ENCODE measurements around the gene FKBP3. TPM values are rescaled to one million over a fixed set of nuclear protein-coding genes. Genes with fewer than 3 reads are reported as not detected.

Gene FKBP3
- total and polyA plus RNA-seq, 2 of the 4 experiments (the other 2 are of a cell fraction): 8.6 to 45.3 TPM

DNA sequence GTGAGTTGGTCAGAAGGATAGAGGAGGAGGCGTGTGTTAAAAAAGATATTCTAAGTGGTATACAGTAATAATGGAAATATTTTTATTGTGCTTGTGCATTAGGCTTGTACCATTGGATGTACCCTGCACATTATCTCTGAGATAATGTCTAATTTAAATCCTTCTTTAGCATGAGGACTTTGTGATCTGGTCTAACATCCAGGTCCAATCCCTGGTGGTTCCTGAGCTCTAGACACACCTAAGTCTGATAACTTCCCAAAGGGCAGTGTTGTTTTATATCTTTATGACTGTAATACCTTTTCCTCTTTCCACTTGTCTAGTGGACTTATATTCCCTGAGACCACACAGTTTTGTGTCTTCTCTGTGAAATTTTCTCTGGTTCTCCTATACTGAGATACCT, 29.7 kb downstream of the FKBP3 start:
- dilution Hi-C loops (cut with HindIII; ENCODE audit: low sequenced_read_pairs, unreplicated experiment) (no loop called here), in situ Hi-C loops (cut with MboI; ENCODE audit: low sequenced_read_pairs) (no loop called here), intact Hi-C loops (cut with micrococcal nuclease) (no loop called here)
- TF ChIP-seq MXI1 (IDR thresholded peaks at IDR 0.05; ENCODE audit: borderline replicate concordance, low read depth, low read length) (no peak), RAD21 (IDR thresholded peaks at IDR 0.05; ENCODE audit: low read length) (no peak), CHD1 (IDR thresholded peaks at IDR 0.05; ENCODE audit: low read depth, low read length) (no peak), MAZ (IDR thresholded peaks at IDR 0.05; ENCODE audit: borderline replicate concordance, low read depth, low read length) (no peak), SMC3 (IDR thresholded peaks at IDR 0.05; ENCODE audit: low read depth, low read length) (no peak), BHLHE40 (IDR thresholded peaks at IDR 0.05; ENCODE audit: low read depth, low read length) (no peak), MAFK (IDR thresholded peaks at IDR 0.05; ENCODE audit: low read depth, low read length) (no peak), RFX5 (IDR thresholded peaks at IDR 0.05; ENCODE audit: low read depth, low read length) (no peak), FOS (IDR thresholded peaks at IDR 0.05; ENCODE audit: low read depth, low read length) (no peak), NFE2L2 (IDR thresholded peaks at IDR 0.05; ENCODE audit: low read depth, low read length) (no peak), CEBPB (IDR thresholded peaks at IDR 0.05; ENCODE audit: low read depth, low read length) (no peak), POLR2A (IDR thresholded peaks at IDR 0.05; ENCODE audit: low read depth, low read length) (no peak), RCOR1 (IDR thresholded peaks at IDR 0.05; ENCODE audit: insufficient replicate concordance, low read length) (no peak)
- TF ChIP-seq, protein P1, sequence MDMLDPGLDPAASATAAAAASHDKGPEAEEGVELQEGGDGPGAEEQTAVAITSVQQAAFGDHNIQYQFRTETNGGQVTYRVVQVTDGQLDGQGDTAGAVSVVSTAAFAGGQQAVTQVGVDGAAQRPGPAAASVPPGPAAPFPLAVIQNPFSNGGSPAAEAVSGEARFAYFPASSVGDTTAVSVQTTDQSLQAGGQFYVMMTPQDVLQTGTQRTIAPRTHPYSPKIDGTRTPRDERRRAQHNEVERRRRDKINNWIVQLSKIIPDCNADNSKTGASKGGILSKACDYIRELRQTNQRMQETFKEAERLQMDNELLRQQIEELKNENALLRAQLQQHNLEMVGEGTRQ (IDR thresholded peaks at IDR 0.05; ENCODE audit: low read depth, low read length): no peak
- TF ChIP-seq, protein P2, sequence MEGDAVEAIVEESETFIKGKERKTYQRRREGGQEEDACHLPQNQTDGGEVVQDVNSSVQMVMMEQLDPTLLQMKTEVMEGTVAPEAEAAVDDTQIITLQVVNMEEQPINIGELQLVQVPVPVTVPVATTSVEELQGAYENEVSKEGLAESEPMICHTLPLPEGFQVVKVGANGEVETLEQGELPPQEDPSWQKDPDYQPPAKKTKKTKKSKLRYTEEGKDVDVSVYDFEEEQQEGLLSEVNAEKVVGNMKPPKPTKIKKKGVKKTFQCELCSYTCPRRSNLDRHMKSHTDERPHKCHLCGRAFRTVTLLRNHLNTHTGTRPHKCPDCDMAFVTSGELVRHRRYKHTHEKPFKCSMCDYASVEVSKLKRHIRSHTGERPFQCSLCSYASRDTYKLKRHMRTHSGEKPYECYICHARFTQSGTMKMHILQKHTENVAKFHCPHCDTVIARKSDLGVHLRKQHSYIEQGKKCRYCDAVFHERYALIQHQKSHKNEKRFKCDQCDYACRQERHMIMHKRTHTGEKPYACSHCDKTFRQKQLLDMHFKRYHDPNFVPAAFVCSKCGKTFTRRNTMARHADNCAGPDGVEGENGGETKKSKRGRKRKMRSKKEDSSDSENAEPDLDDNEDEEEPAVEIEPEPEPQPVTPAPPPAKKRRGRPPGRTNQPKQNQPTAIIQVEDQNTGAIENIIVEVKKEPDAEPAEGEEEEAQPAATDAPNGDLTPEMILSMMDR (conservative IDR thresholded peaks at IDR 0.05; ENCODE audit: low read depth, low read length): no peak
- TF ChIP-seq, protein P3, sequence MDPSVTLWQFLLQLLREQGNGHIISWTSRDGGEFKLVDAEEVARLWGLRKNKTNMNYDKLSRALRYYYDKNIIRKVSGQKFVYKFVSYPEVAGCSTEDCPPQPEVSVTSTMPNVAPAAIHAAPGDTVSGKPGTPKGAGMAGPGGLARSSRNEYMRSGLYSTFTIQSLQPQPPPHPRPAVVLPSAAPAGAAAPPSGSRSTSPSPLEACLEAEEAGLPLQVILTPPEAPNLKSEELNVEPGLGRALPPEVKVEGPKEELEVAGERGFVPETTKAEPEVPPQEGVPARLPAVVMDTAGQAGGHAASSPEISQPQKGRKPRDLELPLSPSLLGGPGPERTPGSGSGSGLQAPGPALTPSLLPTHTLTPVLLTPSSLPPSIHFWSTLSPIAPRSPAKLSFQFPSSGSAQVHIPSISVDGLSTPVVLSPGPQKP (IDR thresholded peaks at IDR 0.05; ENCODE audit: borderline replicate concordance, low read depth, low read length): no peak
- H3K23ac ChIP-seq (ENCODE audit: low read depth, low read length): no peak overlapping the region
- no peaks in the 10 kb centered on the region for H3K9me1 ChIP-seq (ENCODE audit: insufficient read depth, low read length)
- H3K4ac ChIP-seq (ENCODE audit: low read depth, low read length): no peak overlapping the region
- H3K9me3 ChIP-seq (ENCODE audit: control insufficient read depth, insufficient read depth, low read length): no peaks in the 10 kb centered on the region
- no peaks in the 10 kb centered on the region for H3K4me1 ChIP-seq (ENCODE audit: control insufficient read depth, insufficient read depth, low read length)
- no peak for DNase-seq
- peaks cover 11 to 16% of the 10 kb centered on the region in 2 experiments; a peak in 3 of 4 replicates for H3K79me1 ChIP-seq (ENCODE audit: low read depth in 1 of 2, low read length in 2 of 2)
- CTCF ChIA-PET: no interaction called here
- no peaks in the 10 kb centered on the region for H4K20me1 ChIP-seq (ENCODE audit: insufficient read depth, low read length)
- H3K56ac ChIP-seq (ENCODE audit: extremely low read depth, insufficient read depth, low read length): no peak overlapping the region
- H2BK120ac ChIP-seq (ENCODE audit: low read depth, low read length): no peak overlapping the region
- no peak overlapping the region for H2BK5ac ChIP-seq (ENCODE audit: low read depth, low read length, poor library complexity, severe bottlenecking)
- BruUV-seq (replicated peaks): no TSS peak
- H2BK20ac ChIP-seq (ENCODE audit: low read depth, low read length): no peak overlapping the region
- H3K18ac ChIP-seq (ENCODE audit: low read depth, low read length): no peak overlapping the region
- no peak overlapping the region for H2AK9ac ChIP-seq (replicated peaks; ENCODE audit: low read depth, low read length, poor library complexity)
- no peak overlapping the region for H3K27ac ChIP-seq (ENCODE audit: insufficient read depth, low read length)
- POLR2A ChIA-PET (ENCODE audit: unreplicated experiment): interaction anchor here (0.6 kb wide), 1 partner anchor 152 kb away, joined by 3 read pairs; no protein-coding TSS in a partner anchor
- no peak overlapping the region for H4K8ac ChIP-seq (ENCODE audit: low read depth in 2 of 2, low read length in 2 of 2)
- no peak overlapping the region for H2BK15ac ChIP-seq (ENCODE audit: low read depth, low read length)
- peaks cover 22% of the 10 kb centered on the region for H3K36me3 ChIP-seq (ENCODE audit: control insufficient read depth, insufficient read depth, low read length)
- no peak overlapping the region for H3K4me2 ChIP-seq (ENCODE audit: low read depth, low read length)
- H3K27me3 ChIP-seq (ENCODE audit: control insufficient read depth, insufficient read depth, low read length): no peaks in the 10 kb centered on the region
- H3K9ac ChIP-seq (ENCODE audit: low read depth, low read length): no peak overlapping the region
- no peak overlapping the region for H2AFZ ChIP-seq (replicated peaks; ENCODE audit: low read length, poor library complexity)
- ATAC-seq (ENCODE audit: low read depth): no peak
- no peak overlapping the region for H3K4me3 ChIP-seq (ENCODE audit: insufficient read depth, low read depth, low read length)
- no peak overlapping the region for H2AK5ac ChIP-seq (ENCODE audit: low read depth, low read length)
- no peak overlapping the region for H4K91ac ChIP-seq (ENCODE audit: insufficient read depth, low read depth, low read length)
- no peak overlapping the region for H3K14ac ChIP-seq (replicated peaks; ENCODE audit: low read depth, low read length)
- no CpG with 5 or more reads among the region's 1 CpG for WGBS, 2 experiments (ENCODE audit: extremely low coverage in 2 of 2, insufficient read length in 1 of 2)
- no peak overlapping the region for H4K5ac ChIP-seq (ENCODE audit: low read depth, low read length)
